ENCODE measurements around the gene BCAS4. TPM values are rescaled to one million over a fixed set of nuclear protein-coding genes. Genes with fewer than 3 reads are reported as not detected.

BCAS4 gene
- total RNA-seq, 2 donors from 2014 or later: 2.9 to 11.4 TPM

DNA sequence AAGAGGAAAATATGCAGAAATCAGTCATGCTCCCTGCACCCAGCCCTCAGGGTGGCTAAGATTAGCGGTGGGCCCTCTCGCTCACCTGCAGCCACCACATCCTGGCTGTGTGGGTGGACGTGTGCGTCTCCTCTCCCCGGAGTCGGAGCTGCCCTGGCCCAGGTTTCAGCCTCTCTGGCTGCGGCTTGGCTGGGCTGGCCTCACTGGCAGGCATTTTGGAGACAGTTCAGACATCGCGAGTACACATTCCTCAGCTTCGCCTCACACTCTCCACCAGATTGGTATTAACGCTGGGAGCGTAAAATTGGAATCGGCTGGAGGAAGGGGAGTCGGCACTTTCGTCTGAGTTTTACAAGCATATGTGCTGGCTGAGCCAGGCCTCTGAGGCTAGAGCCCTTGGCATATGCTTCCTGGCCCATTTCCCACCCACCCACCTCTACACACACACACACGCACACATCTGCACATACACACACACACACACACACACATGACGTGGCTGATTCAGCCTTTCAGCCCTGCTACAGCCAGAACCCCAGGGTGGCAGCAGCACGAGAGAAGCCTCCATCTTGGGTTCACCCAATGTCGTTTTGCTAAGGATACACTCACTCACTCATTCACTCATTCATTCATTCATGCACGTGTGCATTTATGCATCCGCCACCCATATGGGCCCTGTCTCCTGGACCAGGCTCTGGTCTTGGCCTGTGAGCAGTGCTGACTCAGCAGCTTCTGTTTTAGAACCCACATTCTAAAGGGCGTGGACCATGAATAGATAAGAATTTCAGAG lies 42.9 kb downstream of the BCAS4 start:
- intact Hi-C loops (cut with DNase I): no loop called here
- H3K4me1 ChIP-seq (replicated peaks): no peaks in the 10 kb centered on the region
- peak overlapping the region; percentile 58 to 64 for H3K27ac ChIP-seq
- DNase-seq (ENCODE audit: low spot score): peak; percentile 90
- TF ChIP-seq POLR2AphosphoS5 (IDR thresholded peaks at IDR 0.05) (peak; percentile 87), POLR2A (IDR thresholded peaks at IDR 0.05) (no peak)
- no peaks in the 10 kb centered on the region for H3K36me3 ChIP-seq
- H3K27me3 ChIP-seq (replicated peaks; ENCODE audit: insufficient read depth): no peaks in the 10 kb centered on the region
- H3K9me3 ChIP-seq: no peaks in the 10 kb centered on the region
- WGBS: 31% methylated on average over 22 of the region's 22 CpGs
- H3K4me3 ChIP-seq: no peak overlapping the region

DNA sequence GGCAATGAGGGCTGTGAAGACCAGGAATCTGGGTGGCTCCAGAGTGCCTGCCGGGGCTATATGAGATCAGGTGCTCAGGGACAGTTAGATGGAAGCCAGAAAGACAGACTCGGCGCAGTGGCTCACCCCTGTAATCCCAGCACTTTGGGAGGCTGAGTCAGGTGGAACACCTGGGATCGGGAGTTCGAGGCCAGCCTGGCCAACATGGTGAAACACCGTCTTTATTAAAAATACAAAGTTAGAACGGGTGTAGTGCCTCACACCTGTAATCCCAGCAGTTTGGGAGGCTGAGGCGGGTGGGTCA lies 43.4 kb downstream of the BCAS4 start:
- 92% methylated on average over 8 of the region's 8 CpGs for WGBS
- peak overlapping the region; percentile 58 to 64 for H3K27ac ChIP-seq
- no peaks in the 10 kb centered on the region for H3K36me3 ChIP-seq
- intact Hi-C loops (cut with DNase I): no loop called here
- DNase-seq (ENCODE audit: low spot score): no peak
- TF ChIP-seq CTCF (IDR thresholded peaks at IDR 0.05): no peak
- TF ChIP-seq POLR2AphosphoS5 (IDR thresholded peaks at IDR 0.05): no peak
- TF ChIP-seq POLR2A (IDR thresholded peaks at IDR 0.05): no peak
- no peaks in the 10 kb centered on the region for H3K4me1 ChIP-seq (replicated peaks)
- no peaks in the 10 kb centered on the region for H3K27me3 ChIP-seq (replicated peaks; ENCODE audit: insufficient read depth)
- no peak overlapping the region for H3K4me3 ChIP-seq
- no peaks in the 10 kb centered on the region for H3K9me3 ChIP-seq

DNA sequence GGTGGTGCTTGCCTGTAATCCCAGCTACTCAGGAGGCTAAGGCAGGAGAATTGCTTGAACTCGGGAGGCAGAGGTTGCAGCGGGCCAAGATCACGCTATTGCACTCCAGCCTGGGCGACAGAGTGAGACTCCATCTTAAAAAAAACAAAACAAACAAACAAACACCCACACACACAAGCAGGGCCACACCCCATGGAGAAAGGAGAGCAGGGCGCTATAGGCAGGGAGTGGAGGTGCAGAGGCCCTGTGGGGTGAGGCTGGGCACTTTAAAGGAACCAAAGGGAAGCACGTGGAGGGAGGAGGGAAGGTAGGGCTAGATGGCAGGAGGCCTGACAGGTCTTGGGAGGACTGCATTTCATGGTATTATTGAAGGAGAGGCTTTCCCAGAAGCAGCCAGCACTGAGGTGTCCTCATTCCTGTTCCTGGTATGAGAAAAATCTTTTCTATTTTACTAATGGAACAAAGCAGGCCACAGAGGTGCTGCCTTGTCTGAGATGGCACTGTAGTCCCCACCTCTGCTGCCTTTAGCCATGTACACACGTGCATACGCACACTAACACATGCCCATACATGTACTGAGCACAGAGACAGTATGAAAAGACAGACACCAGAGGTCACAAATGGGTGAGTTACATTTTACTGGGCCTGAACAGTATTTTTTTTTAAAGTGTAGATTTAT lies 44.0 kb downstream of the BCAS4 start:
- 68% methylated on average over 8 of the region's 8 CpGs for WGBS
- Histone ChIP-seq H3K4me1 (replicated peaks) (no peaks in the 10 kb centered on the region), H3K27me3 (replicated peaks; ENCODE audit: insufficient read depth) (no peaks in the 10 kb centered on the region), H3K27ac (peak overlapping the region; percentile 58 to 64), H3K4me3 (no peak overlapping the region), H3K9me3 (no peaks in the 10 kb centered on the region), H3K36me3 (no peaks in the 10 kb centered on the region)
- DNase-seq (ENCODE audit: low spot score): peak; percentile 34
- TF ChIP-seq POLR2AphosphoS5 (IDR thresholded peaks at IDR 0.05) (peak; percentile 29), CTCF (IDR thresholded peaks at IDR 0.05) (no peak)
- intact Hi-C loops (cut with DNase I): no loop called here

DNA sequence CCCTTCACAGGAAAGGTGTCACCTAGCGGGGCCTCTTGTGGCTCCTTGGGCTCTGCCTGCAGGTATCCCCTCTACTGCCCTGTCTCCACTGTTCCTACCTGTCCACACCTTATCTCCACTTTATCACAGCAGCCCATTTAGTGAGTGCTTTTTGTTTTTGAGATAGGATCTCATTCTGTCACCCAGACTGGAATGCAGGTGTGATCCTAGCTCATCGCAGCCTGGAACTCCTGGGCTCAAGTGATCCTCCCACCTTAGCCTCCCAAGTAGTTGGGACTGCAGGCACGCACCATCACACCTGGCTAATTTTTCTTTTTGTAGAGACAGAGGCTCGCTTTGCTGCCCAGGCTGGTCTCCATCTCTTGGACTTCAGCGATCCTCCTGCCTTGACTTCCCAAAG lies 48.0 kb downstream of the BCAS4 start:
- intact Hi-C loops (cut with DNase I): no loop called here
- no peaks in the 10 kb centered on the region for H3K9me3 ChIP-seq
- no peaks in the 10 kb centered on the region for H3K4me1 ChIP-seq (replicated peaks)
- no peak for DNase-seq (ENCODE audit: low spot score)
- WGBS: 88% methylated on average over 5 of the region's 5 CpGs
- no peak overlapping the region for H3K27ac ChIP-seq
- H3K4me3 ChIP-seq: no peak overlapping the region
- H3K27me3 ChIP-seq (replicated peaks; ENCODE audit: insufficient read depth): no peaks in the 10 kb centered on the region
- H3K36me3 ChIP-seq: no peaks in the 10 kb centered on the region
- TF ChIP-seq POLR2AphosphoS5 (IDR thresholded peaks at IDR 0.05): no peak
- no peak for TF ChIP-seq CTCF (IDR thresholded peaks at IDR 0.05)
- no peak for TF ChIP-seq POLR2A (IDR thresholded peaks at IDR 0.05)

DNA sequence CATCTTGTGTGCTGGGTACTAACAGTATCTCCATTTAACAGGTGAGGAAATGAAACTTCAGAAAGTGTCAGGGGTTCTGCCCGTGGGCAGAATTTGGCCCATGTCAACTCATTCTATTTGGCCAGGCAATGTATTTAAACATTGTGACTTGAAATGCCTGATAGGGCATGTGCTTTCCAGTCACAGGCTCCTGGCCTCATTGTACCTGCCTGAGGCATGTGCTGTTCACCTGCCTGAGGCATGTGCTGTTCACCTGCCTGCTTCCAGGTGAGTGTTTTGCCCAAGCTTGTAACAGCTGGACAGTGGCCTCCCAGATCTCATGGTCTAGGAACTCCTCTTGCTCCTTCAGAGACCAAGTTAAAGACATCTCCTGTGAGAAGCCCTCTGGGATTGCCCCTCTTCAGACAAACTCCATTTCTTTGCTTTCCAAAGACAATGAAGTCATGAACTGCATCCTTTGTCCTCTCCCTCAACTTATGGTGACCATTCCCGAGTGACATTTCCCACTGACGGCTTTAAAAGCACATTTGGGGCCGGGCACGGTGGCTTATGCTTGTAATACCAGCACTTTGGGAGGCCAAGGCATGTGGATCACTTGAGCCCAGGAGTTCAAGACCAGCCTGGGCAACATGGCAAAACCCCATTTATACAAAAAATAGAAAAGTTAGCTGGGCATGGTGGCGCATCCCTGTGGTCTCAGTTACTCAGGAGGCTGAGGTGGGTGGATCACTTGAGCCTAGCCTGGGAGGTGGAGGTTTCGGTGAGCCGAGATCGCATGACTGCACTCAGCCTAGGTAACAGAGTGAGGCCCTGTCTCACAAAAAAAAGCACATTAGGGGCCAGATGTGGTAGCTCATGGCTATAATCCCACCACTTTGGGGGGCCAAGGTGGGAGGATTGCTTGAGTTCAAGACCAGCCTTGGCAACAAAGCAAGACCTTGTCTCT lies 48.7 kb downstream of the BCAS4 start:
- no peaks in the 10 kb centered on the region for H3K27me3 ChIP-seq (replicated peaks; ENCODE audit: insufficient read depth)
- H3K27ac ChIP-seq: no peak overlapping the region
- no peaks in the 10 kb centered on the region for H3K9me3 ChIP-seq
- H3K4me1 ChIP-seq (replicated peaks): no peaks in the 10 kb centered on the region
- H3K36me3 ChIP-seq: no peaks in the 10 kb centered on the region
- WGBS: 89% methylated on average over 9 of the region's 9 CpGs
- intact Hi-C loops (cut with DNase I): no loop called here
- peak; percentile 67 for TF ChIP-seq POLR2AphosphoS5 (IDR thresholded peaks at IDR 0.05)
- no peak for TF ChIP-seq CTCF (IDR thresholded peaks at IDR 0.05)
- no peak overlapping the region for H3K4me3 ChIP-seq
- DNase-seq (ENCODE audit: low spot score): peak; percentile 57

All from prostate gland (tissue), 2 donors.